Ramos (cell line): ENCODE results near the gene PRSS57.
"Not testable (repeated sequence)": the region's sequence is repeated elsewhere in the genome, so short reads cannot be mapped to it uniquely, and the experiment has no call there.

ENCODE experiments used
- in situ Hi-C: fragments of 300-500 bp; cut with MboI; formaldehyde crosslinking; loops from one replicate; pipeline ENCODE4 v1.14.3; 2022; ENCODE audit warnings: low sequenced_read_pairs; ENCODE audit not compliant: unreplicated experiment

The PRSS57 gene

GRCh38 chr19:702847-703246 is 7.6 kb upstream of the PRSS57 start:
- in situ Hi-C loops, result not testable (repeated sequence)

- in situ Hi-C loops, result not testable (repeated sequence)
These were observed 4.6 kb upstream of the PRSS57 start for GRCh38 chr19:699885-700284.

- in situ Hi-C loops, result not testable (repeated sequence)
These were observed 3.3 kb upstream of the PRSS57 start for GRCh38 chr19:698529-698928.

- in situ Hi-C loops, result no loop called here
These were observed 536 bp downstream of the PRSS57 start for GRCh38 chr19:694481-695351.

- in situ Hi-C loops, result no loop called here
These were observed 5.0 kb downstream of the PRSS57 start for GRCh38 chr19:690203-690602.

- in situ Hi-C loops, result no loop called here
These were observed 6.3 kb downstream of the PRSS57 start for GRCh38 chr19:688992-689391.

GRCh38 chr19:688214-688613 is 7.0 kb downstream of the PRSS57 start:
- in situ Hi-C loops, result no loop called here

GRCh38 chr19:687569-688166 is 7.6 kb downstream of the PRSS57 start:
- in situ Hi-C loops, result no loop called here

- in situ Hi-C loops, result no loop called here
These were observed 8.5 kb downstream of the PRSS57 start for GRCh38 chr19:686589-687297.

- in situ Hi-C loops, result no loop called here
These were observed 9.8 kb downstream of the PRSS57 start for GRCh38 chr19:685454-685931.

GRCh38 chr19:682678-683320 is 12.5 kb downstream of the PRSS57 start:
- in situ Hi-C loops, result no loop called here

- in situ Hi-C loops, result no loop called here
These were observed 13.9 kb downstream of the PRSS57 start for GRCh38 chr19:681029-682019.

GRCh38 chr19:680287-681028 is 14.8 kb downstream of the PRSS57 start:
- in situ Hi-C loops, result no loop called here

- in situ Hi-C loops, result no loop called here
These were observed 15.6 kb downstream of the PRSS57 start for GRCh38 chr19:679418-680286.

GRCh38 chr19:678791-679388 is 16.4 kb downstream of the PRSS57 start:
- in situ Hi-C loops, result no loop called here

GRCh38 chr19:677601-678436 is 17.4 kb downstream of the PRSS57 start:
- in situ Hi-C loops, result no loop called here

- in situ Hi-C loops, result no loop called here
These were observed 18.1 kb downstream of the PRSS57 start for GRCh38 chr19:677201-677600.
